M059J (cell line): Measurements from ENCODE around the gene GGCT. TPM values are rescaled to one million over a fixed set of nuclear protein-coding genes. Genes with fewer than 3 reads are reported as not detected.
"Not testable (repeated sequence)": the region's sequence is repeated elsewhere in the genome, so short reads cannot be mapped to it uniquely, and the experiment has no call there.

ENCODE experiments used
- DNase-seq: peaks from one replicate; pipeline ENCODE4 v3.0.0-alpha.2; 2012; ENCODE audit warnings: low read depth
- total RNA-seq: library from RNA; depleted of rRNA; stranded (reverse); fragments of >200 nt; shearing (Covaris generic); gene quantifications from 2 replicates; pipeline ENCODE4 v1.2.3, GENCODE V29; 2014; rRNA removed

GGCT gene
- 42.7 and 68.0 TPM in 2 replicates for total RNA-seq

GRCh38 chr7:30504301-30505173 is at the start of gene GGCT:
Gene GGCT (minus strand): TSS chr7:30504829. CDS start chr7:30504709, 120 bp downstream.
- DNase-seq: peak; percentile 99

DNA sequence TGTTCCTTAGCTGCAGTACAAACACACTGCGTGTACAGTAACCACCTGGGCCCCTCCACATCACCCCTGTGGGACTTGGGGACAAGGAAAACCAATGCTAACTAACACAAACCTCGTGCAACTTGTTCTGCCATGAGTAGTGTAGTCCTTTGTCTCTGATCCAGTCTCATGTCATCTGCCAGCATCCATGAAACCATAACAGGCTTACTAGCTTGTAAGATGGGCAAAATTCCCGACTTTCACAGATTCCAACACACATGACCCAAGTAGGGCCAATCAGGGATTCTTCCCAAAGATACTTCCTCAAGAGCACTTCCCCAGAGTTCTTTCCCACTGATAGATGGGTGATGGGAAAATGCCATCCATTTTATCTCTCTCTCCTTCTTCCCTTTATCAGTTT is 48.9 kb upstream of the GGCT start:
- no peak for DNase-seq

- no peak for DNase-seq
Measured at GRCh38 chr7:30553141-30553540, 48.5 kb upstream of the GGCT start.

GRCh38 chr7:30552330-30552729 is 47.7 kb upstream of the GGCT start:
- no peak for DNase-seq

DNA sequence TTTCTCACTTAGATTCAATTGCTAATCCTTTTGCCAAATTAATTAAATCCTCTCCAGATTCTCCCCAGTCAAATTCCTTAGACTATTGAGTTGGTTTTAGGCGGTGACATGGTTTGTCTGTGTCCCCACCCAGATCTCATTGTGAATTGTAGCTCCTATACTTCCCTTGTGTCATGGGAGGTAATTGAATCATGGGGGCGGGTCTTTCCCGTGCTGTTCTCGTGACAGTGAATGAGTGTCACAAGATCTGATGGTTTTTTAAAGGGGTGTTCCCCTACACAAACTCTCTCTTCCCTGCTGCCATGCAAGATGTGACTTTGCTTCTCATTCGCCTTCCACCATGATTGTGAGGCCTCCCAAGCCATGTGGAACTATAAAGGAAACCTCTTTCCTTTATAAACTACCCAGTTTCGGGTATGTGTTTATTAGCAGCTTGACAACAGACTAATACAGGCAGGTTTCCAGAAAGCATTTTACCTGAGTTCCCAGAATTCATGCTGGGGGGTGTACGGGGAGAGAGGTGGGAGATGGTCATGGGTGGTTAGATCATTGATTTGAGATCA is 45.4 kb upstream of the GGCT start:
- DNase-seq: no peak

DNA sequence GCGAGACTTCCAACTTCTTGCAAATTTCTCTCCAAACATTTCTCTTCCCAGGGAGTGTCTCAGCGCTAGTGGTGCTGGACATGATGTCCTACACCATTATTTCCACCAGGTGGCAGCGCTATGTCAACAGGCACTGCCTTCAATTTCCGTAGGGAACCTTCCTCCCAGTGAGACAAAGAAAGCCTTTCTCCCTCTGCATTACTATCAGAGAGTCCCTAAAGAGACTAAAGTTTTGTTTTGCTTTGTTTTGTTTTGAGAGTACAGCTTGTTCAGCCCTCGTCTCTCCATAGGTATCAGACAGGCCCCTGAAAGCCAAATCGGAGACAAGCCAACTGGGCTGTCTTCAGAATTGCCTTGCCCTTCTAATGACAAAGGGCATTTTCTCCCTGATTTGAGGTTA is 44.2 kb upstream of the GGCT start:
- DNase-seq: peak; percentile 75

- no peak for DNase-seq
Measured at GRCh38 chr7:30546596-30546995, 42.0 kb upstream of the GGCT start.

- DNase-seq: no peak
Measured at GRCh38 chr7:30545791-30546555, 41.3 kb upstream of the GGCT start.

DNA sequence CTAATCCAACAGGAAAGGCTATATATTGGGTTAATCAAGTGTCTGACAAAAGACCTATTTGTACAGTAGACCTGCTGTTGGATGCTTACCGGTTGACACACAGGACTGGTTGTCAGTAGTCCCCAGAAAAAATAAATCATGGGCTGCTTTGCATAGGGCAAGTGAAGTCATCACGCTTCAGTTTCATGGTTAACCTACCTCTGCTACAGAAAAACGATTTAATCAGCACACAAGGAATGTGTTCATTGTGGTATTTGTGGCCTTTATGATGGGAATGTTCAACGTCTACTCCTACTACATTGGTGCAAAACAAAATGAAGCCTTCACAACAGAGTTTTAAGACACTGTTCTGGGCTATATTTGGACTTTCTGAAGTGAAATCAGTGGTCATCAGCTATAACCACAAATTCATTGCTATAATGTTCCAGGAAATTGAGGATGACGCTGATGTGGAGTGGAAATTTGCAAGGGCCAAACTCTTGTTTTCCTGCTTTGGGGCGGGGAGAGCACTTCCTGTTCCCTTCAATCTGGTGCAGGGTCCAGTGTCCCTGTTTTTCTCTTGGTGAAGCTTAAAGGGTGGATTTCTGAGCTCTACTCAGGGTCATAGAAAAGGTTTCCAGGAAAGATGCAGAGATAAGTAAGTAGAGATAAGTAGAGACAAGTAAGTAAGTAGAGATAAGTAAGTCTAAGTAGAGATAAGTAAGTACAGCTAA is 39.3 kb upstream of the GGCT start:
- peak; percentile 78 for DNase-seq

DNA sequence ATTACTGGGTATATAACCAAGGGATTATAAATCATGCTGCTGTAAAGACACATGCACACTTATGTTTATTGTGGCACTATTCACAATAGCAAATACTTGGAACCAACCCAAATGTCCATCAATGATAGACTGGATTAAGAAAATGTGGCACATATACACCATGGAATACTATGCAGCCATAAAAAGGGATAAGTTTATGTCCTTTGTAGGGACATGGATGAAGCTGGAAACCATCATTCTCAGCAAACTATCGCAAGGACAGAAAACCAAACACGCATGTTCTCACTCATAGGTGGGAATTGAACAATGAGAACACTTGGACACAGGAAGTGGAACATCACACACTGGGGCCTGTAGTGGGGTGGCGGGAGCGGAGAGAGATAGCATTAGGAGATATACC is 38.5 kb upstream of the GGCT start:
- not testable (repeated sequence) for DNase-seq

- no peak for DNase-seq
Measured at GRCh38 chr7:30533886-30534285, 29.3 kb upstream of the GGCT start.

GRCh38 chr7:30531286-30531685 is 26.7 kb upstream of the GGCT start:
- DNase-seq: no peak

DNA sequence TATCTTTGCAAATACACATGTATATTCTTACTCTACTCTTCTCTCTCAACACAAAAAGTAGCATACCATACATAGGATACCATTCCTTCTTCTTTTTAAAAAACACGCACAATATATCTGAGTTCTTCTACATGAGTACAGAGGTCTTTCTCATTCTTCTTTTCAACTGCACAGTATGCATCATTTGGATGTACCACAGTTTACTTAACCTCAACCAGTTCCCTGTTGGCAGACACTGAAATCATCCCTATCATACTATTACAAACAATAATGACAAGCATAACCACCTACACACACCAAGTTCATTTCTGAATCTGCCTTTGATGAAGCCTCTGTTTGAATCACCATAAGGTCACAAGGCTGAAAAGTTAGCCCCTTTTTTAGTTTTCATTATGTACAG is 25.7 kb upstream of the GGCT start:
- no peak for DNase-seq

GRCh38 chr7:30528779-30529178 is 24.1 kb upstream of the GGCT start:
- DNase-seq: no peak

- DNase-seq: not testable (repeated sequence)
Measured at GRCh38 chr7:30527297-30527696, 22.7 kb upstream of the GGCT start.

- no peak for DNase-seq
Measured at GRCh38 chr7:30526163-30526562, 21.5 kb upstream of the GGCT start.

DNA sequence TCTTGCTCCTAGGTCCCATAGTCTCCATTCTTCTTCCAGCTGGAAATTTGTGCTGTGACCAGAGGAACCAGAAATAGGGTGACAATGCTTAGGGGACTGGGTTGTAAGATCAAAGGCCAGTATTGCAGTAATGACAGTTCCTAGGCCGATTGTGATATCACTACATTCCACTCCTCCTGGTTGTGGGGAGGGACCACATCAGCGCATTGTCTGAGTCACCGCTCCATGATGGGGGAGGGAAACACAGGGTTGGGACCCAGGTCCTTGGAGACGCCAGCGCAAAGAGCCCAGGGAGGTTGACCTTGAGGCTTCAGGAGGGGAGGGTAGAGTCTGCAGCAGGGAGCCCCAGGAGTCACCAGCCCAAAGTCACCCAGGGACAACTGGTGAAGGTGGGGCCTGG is 20.8 kb upstream of the GGCT start:
- DNase-seq: no peak

DNA sequence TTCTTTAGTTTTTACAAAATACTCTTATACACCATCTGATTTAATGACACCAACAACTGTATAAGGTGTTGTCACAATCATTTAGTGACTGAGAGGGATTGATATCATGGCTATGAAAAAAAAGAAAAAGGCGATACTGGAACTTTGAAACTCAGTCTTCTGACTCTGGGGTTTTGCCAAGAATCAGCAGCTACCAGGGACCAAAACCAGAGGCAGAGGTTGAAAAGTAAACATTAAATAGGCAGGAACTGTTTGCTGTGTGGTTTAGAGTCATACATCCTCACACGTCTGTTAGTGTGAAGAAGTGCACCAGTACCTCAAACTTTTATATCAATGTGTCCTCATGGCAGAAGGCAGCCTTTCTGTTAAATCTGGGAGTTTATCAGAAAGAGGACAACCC is 19.9 kb upstream of the GGCT start:
- no peak for DNase-seq

- no peak for DNase-seq
Measured at GRCh38 chr7:30523466-30523865, 18.8 kb upstream of the GGCT start.

DNA sequence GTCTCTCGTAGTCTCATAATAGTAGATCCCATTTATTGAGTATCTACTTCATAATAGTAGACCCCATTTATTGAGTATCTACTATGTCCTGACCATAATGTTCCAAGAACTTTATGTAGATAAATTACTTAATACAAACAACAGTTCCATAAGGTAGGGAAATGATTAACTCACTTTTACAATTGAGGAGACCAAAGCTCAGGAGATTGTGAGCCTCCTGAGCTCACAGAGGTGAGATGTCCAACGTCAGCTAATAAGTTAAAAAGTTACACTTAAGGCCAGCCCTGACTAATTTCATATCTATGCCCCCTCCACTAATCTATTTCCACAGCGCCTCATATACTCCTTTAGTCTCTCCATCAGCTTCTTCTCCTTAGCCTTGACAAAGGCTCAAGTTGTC is 17.5 kb upstream of the GGCT start:
- no peak for DNase-seq

DNA sequence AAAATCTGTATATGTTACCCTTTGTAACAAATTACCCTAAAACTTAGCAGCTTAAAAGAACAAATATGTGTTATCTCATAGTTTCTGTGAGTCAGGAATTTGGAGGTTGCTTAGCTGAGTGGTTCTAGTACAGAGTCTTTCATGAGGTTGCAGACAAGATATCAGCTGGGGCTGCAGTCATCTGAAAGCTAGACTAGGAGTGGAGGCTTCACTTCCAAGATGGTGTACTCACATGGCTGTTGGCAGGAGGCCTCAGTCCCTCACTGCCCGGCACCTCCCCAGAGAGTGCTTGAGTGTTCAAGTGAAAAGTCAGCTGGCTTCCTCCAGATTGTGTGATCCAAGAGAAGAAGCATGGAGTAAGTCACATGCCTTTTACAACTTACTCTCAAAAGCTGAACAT is 16.9 kb upstream of the GGCT start:
- no peak for DNase-seq

- no peak for DNase-seq
Measured at GRCh38 chr7:30519122-30519521, 14.5 kb upstream of the GGCT start.
